Measurements from ENCODE around the gene TWNK.

The TWNK gene

DNA sequence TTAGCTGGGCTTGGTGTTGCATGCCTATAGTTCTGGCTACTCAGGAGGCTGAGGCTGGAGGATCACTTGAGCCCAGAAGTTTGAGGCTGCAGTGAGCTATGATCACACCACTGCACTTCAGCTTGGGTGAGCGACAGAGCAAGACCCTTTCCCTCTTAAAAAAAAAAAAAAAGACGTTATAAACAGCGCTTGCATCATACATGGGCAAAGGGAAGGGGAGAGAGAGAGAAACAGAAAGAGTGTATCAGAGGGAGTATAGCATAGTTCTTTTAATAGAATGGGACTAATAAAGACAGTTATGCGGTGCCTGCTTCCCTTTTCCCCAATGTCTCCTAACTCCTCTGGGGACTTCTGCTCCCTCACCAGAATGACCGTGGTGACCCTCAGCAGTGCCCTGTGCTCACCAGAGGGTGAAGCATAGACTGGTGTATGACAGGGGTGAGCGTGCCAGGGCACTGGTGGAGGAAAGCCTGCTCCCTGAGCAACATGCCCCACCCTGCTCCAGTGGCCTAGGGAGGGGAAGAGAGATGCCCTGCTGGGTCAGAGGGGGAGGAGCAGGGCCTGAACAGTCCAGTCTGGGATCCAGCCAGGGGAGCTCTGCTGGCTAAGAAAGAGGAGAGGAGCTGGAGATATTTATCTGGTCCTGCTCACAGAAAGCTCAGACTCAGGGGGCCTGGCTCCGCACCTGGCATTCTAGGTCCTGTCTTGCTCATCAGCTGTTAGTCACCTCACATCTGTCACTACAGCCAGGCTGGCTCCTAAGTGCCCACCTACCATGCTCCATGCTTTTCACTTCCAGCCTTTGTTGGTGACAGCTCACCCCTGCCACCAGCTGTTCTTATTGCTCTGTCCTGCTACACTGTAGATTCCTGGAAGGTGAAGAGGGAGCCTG, 41.3 kb downstream of the TWNK start (continued):
- TF ChIP-seq, protein P1, sequence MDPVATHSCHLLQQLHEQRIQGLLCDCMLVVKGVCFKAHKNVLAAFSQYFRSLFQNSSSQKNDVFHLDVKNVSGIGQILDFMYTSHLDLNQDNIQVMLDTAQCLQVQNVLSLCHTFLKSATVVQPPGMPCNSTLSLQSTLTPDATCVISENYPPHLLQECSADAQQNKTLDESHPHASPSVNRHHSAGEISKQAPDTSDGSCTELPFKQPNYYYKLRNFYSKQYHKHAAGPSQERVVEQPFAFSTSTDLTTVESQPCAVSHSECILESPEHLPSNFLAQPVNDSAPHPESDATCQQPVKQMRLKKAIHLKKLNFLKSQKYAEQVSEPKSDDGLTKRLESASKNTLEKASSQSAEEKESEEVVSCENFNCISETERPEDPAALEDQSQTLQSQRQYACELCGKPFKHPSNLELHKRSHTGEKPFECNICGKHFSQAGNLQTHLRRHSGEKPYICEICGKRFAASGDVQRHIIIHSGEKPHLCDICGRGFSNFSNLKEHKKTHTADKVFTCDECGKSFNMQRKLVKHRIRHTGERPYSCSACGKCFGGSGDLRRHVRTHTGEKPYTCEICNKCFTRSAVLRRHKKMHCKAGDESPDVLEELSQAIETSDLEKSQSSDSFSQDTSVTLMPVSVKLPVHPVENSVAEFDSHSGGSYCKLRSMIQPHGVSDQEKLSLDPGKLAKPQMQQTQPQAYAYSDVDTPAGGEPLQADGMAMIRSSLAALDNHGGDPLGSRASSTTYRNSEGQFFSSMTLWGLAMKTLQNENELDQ (tag by site-specific recombination; IDR thresholded peaks at IDR 0.05; ENCODE audit: low read depth) = no peak
- no peak for TF ChIP-seq ZNF354C (tag by site-specific recombination; IDR thresholded peaks at IDR 0.05; ENCODE audit: borderline replicate concordance, low read depth)
- no peak for TF ChIP-seq ZNF175 (tag by site-specific recombination; IDR thresholded peaks at IDR 0.05)
- TF ChIP-seq ZNF830 (tag by site-specific recombination; IDR thresholded peaks at IDR 0.05; ENCODE audit: low read depth) = no peak
- no peak for TF ChIP-seq ZNF214 (tag by site-specific recombination; IDR thresholded peaks at IDR 0.05; ENCODE audit: borderline replicate concordance)
- TF ChIP-seq ZNF426 (tag by site-specific recombination; IDR thresholded peaks at IDR 0.05) = no peak
- no peak for TF ChIP-seq EGR2 (tag by site-specific recombination; IDR thresholded peaks at IDR 0.05; ENCODE audit: low read depth)
- TF ChIP-seq ZNF157 (tag by site-specific recombination; IDR thresholded peaks at IDR 0.05) = no peak
- TF ChIP-seq, protein P2, sequence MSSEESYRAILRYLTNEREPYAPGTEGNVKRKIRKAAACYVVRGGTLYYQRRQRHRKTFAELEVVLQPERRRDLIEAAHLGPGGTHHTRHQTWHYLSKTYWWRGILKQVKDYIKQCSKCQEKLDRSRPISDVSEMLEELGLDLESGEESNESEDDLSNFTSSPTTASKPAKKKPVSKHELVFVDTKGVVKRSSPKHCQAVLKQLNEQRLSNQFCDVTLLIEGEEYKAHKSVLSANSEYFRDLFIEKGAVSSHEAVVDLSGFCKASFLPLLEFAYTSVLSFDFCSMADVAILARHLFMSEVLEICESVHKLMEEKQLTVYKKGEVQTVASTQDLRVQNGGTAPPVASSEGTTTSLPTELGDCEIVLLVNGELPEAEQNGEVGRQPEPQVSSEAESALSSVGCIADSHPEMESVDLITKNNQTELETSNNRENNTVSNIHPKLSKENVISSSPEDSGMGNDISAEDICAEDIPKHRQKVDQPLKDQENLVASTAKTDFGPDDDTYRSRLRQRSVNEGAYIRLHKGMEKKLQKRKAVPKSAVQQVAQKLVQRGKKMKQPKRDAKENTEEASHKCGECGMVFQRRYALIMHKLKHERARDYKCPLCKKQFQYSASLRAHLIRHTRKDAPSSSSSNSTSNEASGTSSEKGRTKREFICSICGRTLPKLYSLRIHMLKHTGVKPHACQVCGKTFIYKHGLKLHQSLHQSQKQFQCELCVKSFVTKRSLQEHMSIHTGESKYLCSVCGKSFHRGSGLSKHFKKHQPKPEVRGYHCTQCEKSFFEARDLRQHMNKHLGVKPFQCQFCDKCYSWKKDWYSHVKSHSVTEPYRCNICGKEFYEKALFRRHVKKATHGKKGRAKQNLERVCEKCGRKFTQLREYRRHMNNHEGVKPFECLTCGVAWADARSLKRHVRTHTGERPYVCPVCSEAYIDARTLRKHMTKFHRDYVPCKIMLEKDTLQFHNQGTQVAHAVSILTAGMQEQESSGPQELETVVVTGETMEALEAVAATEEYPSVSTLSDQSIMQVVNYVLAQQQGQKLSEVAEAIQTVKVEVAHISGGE (tag by site-specific recombination; conservative IDR thresholded peaks at IDR 0.05; ENCODE audit: low read depth) = no peak
- TF ChIP-seq ZNF561 (tag by site-specific recombination; IDR thresholded peaks at IDR 0.05; ENCODE audit: borderline replicate concordance) = no peak
- no peak for TF ChIP-seq ZNF404 (tag by site-specific recombination; IDR thresholded peaks at IDR 0.05)
- TF ChIP-seq CTCF (tag by site-specific recombination; IDR thresholded peaks at IDR 0.05) = no peak
- no peak for TF ChIP-seq SALL2 (tag by site-specific recombination; IDR thresholded peaks at IDR 0.05; ENCODE audit: borderline replicate concordance)
- TF ChIP-seq, protein P3, sequence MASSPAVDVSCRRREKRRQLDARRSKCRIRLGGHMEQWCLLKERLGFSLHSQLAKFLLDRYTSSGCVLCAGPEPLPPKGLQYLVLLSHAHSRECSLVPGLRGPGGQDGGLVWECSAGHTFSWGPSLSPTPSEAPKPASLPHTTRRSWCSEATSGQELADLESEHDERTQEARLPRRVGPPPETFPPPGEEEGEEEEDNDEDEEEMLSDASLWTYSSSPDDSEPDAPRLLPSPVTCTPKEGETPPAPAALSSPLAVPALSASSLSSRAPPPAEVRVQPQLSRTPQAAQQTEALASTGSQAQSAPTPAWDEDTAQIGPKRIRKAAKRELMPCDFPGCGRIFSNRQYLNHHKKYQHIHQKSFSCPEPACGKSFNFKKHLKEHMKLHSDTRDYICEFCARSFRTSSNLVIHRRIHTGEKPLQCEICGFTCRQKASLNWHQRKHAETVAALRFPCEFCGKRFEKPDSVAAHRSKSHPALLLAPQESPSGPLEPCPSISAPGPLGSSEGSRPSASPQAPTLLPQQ (tag by site-specific recombination; IDR thresholded peaks at IDR 0.05) = peak; percentile 33; the same call in 1 of the 2 replicates
- TF ChIP-seq PRDM2 (tag by site-specific recombination; IDR thresholded peaks at IDR 0.05; ENCODE audit: borderline replicate concordance) = no peak
- no peak for TF ChIP-seq ZBTB8A (tag by site-specific recombination; IDR thresholded peaks at IDR 0.05)
- TF ChIP-seq ZSCAN23 (tag by site-specific recombination; IDR thresholded peaks at IDR 0.05) = no peak
- TF ChIP-seq, protein P4, sequence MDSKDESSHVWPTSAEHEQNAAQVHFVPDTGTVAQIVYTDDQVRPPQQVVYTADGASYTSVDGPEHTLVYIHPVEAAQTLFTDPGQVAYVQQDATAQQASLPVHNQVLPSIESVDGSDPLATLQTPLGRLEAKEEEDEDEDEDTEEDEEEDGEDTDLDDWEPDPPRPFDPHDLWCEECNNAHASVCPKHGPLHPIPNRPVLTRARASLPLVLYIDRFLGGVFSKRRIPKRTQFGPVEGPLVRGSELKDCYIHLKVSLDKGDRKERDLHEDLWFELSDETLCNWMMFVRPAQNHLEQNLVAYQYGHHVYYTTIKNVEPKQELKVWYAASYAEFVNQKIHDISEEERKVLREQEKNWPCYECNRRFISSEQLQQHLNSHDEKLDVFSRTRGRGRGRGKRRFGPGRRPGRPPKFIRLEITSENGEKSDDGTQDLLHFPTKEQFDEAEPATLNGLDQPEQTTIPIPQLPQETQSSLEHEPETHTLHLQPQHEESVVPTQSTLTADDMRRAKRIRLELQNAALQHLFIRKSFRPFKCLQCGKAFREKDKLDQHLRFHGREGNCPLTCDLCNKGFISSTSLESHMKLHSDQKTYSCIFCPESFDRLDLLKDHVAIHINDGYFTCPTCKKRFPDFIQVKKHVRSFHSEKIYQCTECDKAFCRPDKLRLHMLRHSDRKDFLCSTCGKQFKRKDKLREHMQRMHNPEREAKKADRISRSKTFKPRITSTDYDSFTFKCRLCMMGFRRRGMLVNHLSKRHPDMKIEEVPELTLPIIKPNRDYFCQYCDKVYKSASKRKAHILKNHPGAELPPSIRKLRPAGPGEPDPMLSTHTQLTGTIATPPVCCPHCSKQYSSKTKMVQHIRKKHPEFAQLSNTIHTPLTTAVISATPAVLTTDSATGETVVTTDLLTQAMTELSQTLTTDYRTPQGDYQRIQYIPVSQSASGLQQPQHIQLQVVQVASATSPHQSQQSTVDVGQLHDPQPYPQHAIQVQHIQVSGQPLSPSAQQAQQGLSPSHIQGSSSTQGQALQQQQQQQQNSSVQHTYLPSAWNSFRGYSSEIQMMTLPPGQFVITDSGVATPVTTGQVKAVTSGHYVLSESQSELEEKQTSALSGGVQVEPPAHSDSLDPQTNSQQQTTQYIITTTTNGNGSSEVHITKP (tag by site-specific recombination; IDR thresholded peaks at IDR 0.05) = peak; percentile 80
